ENCODE results near the gene NLRC5. TPM values are rescaled to one million over a fixed set of nuclear protein-coding genes. Genes with fewer than 3 reads are reported as not detected.
A peak's percentile ranks its signal among the peaks of the same experiment; 100 is the strongest.

NLRC5 gene
- total RNA-seq, 1 donor from 2014 or later = 29.9 TPM

GRCh38 chr16:57084257-57084770 lies 95.0 kb downstream of the NLRC5 start:
- Histone ChIP-seq H4K20me1 (ENCODE audit: insufficient read depth, low read length) (no peaks in the 10 kb centered on the region), H3K4me1 (ENCODE audit: insufficient read depth, low read length) (no peaks in the 10 kb centered on the region), H2AFZ (ENCODE audit: low read depth, low read length) (peak overlapping the region; percentile 38), H3K4me3 (ENCODE audit: insufficient read depth, low read depth, low read length) (no peak overlapping the region), H3K4me2 (ENCODE audit: low read length) (no peak overlapping the region), H3K36me3 (ENCODE audit: insufficient read depth, low read length) (no peaks in the 10 kb centered on the region), H3K9ac (ENCODE audit: low read length) (no peak overlapping the region), H3K9me3 (ENCODE audit: insufficient read depth, low read depth, low read length) (no peaks in the 10 kb centered on the region), H3K27ac (ENCODE audit: low read depth, low read length) (no peak overlapping the region), H3K79me2 (ENCODE audit: insufficient read depth, low read length) (no peaks in the 10 kb centered on the region), H3K27me3 (ENCODE audit: insufficient read depth, low read length) (no peaks in the 10 kb centered on the region)
- FAIRE-seq (no peak), DNase-seq (ENCODE audit: low read depth) (peak; percentile 35)
- H3K4me1 Mint-ChIP-seq (ENCODE audit: low read depth, unreplicated experiment) = no peaks in the 10 kb centered on the region
- peaks cover 3% of the 10 kb centered on the region for H3K9me3 Mint-ChIP-seq (ENCODE audit: unreplicated experiment)
- TF ChIP-seq, protein P1, sequence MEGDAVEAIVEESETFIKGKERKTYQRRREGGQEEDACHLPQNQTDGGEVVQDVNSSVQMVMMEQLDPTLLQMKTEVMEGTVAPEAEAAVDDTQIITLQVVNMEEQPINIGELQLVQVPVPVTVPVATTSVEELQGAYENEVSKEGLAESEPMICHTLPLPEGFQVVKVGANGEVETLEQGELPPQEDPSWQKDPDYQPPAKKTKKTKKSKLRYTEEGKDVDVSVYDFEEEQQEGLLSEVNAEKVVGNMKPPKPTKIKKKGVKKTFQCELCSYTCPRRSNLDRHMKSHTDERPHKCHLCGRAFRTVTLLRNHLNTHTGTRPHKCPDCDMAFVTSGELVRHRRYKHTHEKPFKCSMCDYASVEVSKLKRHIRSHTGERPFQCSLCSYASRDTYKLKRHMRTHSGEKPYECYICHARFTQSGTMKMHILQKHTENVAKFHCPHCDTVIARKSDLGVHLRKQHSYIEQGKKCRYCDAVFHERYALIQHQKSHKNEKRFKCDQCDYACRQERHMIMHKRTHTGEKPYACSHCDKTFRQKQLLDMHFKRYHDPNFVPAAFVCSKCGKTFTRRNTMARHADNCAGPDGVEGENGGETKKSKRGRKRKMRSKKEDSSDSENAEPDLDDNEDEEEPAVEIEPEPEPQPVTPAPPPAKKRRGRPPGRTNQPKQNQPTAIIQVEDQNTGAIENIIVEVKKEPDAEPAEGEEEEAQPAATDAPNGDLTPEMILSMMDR (IDR thresholded peaks at IDR 0.05; ENCODE audit: insufficient read depth, low read depth, low read length) = peak; percentile 95
- TF ChIP-seq EZH2 (IDR thresholded peaks at IDR 0.05; ENCODE audit: insufficient read depth, low read length) = no peak
- peaks cover 4% of the 10 kb centered on the region for H3K36me3 Mint-ChIP-seq (ENCODE audit: low read depth, unreplicated experiment)
- H3K27ac Mint-ChIP-seq (ENCODE audit: unreplicated experiment) = no peak overlapping the region
- H3K4me3 Mint-ChIP-seq (ENCODE audit: unreplicated experiment) = no peak overlapping the region
- peaks cover 27% of the 10 kb centered on the region for H3K27me3 Mint-ChIP-seq (ENCODE audit: low read depth, unreplicated experiment)

GRCh38 chr16:57084996-57085395 lies 95.6 kb downstream of the NLRC5 start:
- H3K27me3 Mint-ChIP-seq (ENCODE audit: low read depth, unreplicated experiment) = peaks cover 25% of the 10 kb centered on the region
- H3K9me3 Mint-ChIP-seq (ENCODE audit: unreplicated experiment) = peaks cover 3% of the 10 kb centered on the region
- H3K36me3 ChIP-seq (ENCODE audit: insufficient read depth, low read length) = no peaks in the 10 kb centered on the region
- no peaks in the 10 kb centered on the region for H3K4me1 ChIP-seq (ENCODE audit: insufficient read depth, low read length)
- FAIRE-seq (no peak), DNase-seq (ENCODE audit: low read depth) (no peak)
- H3K27me3 ChIP-seq (ENCODE audit: insufficient read depth, low read length) = no peaks in the 10 kb centered on the region
- H3K4me3 ChIP-seq (ENCODE audit: insufficient read depth, low read depth, low read length) = no peak overlapping the region
- no peaks in the 10 kb centered on the region for H3K4me1 Mint-ChIP-seq (ENCODE audit: low read depth, unreplicated experiment)
- H3K27ac ChIP-seq (ENCODE audit: low read depth, low read length) = no peak overlapping the region
- H4K20me1 ChIP-seq (ENCODE audit: insufficient read depth, low read length) = no peaks in the 10 kb centered on the region
- no peak overlapping the region for H3K4me3 Mint-ChIP-seq (ENCODE audit: unreplicated experiment)
- no peak for TF ChIP-seq EZH2 (IDR thresholded peaks at IDR 0.05; ENCODE audit: insufficient read depth, low read length)
- H3K4me2 ChIP-seq (ENCODE audit: low read length) = no peak overlapping the region
- no peak overlapping the region for H2AFZ ChIP-seq (ENCODE audit: low read depth, low read length)
- H3K36me3 Mint-ChIP-seq (ENCODE audit: low read depth, unreplicated experiment) = no peaks in the 10 kb centered on the region
- H3K79me2 ChIP-seq (ENCODE audit: insufficient read depth, low read length) = no peaks in the 10 kb centered on the region
- no peak overlapping the region for H3K27ac Mint-ChIP-seq (ENCODE audit: unreplicated experiment)
- no peak overlapping the region for H3K9ac ChIP-seq (ENCODE audit: low read length)
- H3K9me3 ChIP-seq (ENCODE audit: insufficient read depth, low read depth, low read length) = no peaks in the 10 kb centered on the region

DNA sequence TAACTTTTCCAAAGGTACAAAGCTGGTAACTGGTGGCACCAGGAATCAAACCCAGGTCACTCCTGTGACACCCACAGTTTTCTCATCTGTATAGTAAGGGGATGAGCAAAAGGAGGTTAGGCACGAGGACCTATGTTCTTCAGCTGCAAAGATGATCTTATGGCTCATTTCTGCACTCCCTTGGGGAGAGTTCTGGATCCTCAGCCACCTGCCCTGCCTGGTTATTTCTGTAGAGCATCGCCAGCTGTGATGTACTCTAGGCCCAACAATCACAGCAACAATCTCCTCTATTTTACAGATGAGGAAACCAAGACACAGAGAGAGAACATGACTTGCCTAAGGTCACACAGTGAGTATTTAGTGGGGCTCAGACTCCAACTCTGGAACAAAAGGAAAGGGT lies 97.6 kb downstream of the NLRC5 start:
- Histone ChIP-seq H3K9me3 (ENCODE audit: insufficient read depth, low read depth, low read length) (no peaks in the 10 kb centered on the region), H3K4me3 (ENCODE audit: insufficient read depth, low read depth, low read length) (no peak overlapping the region), H3K9ac (ENCODE audit: low read length) (no peak overlapping the region), H3K27ac (ENCODE audit: low read depth, low read length) (no peak overlapping the region), H4K20me1 (ENCODE audit: insufficient read depth, low read length) (no peaks in the 10 kb centered on the region), H3K27me3 (ENCODE audit: insufficient read depth, low read length) (no peaks in the 10 kb centered on the region), H3K36me3 (ENCODE audit: insufficient read depth, low read length) (no peaks in the 10 kb centered on the region), H3K4me2 (ENCODE audit: low read length) (no peak overlapping the region), H2AFZ (ENCODE audit: low read depth, low read length) (no peak overlapping the region), H3K79me2 (ENCODE audit: insufficient read depth, low read length) (no peaks in the 10 kb centered on the region), H3K4me1 (ENCODE audit: insufficient read depth, low read length) (peaks cover 8% of the 10 kb centered on the region)
- DNase-seq (ENCODE audit: low read depth) (no peak), FAIRE-seq (no peak)
- no peak overlapping the region for H3K4me3 Mint-ChIP-seq (ENCODE audit: unreplicated experiment)
- no peak overlapping the region for H3K27ac Mint-ChIP-seq (ENCODE audit: unreplicated experiment)
- peaks cover 4% of the 10 kb centered on the region for H3K4me1 Mint-ChIP-seq (ENCODE audit: low read depth, unreplicated experiment)
- peaks cover 3% of the 10 kb centered on the region for H3K9me3 Mint-ChIP-seq (ENCODE audit: unreplicated experiment)
- no peak for TF ChIP-seq EZH2 (IDR thresholded peaks at IDR 0.05; ENCODE audit: insufficient read depth, low read length)
- TF ChIP-seq, protein P1 (IDR thresholded peaks at IDR 0.05; ENCODE audit: insufficient read depth, low read depth, low read length) = no peak
- H3K36me3 Mint-ChIP-seq (ENCODE audit: low read depth, unreplicated experiment) = no peaks in the 10 kb centered on the region
- peaks cover 22% of the 10 kb centered on the region for H3K27me3 Mint-ChIP-seq (ENCODE audit: low read depth, unreplicated experiment)
